Activated CD8-positive, alpha-beta memory T cell treated with anti-CD3 and anti-CD28 coated beads for 24 hours (primary cell): ENCODE data around the gene DESI2.

Experiments used
- DNase-seq: peaks from one replicate; pipeline ENCODE4 v3.0.0-alpha.2; 2020

DESI2 gene

GRCh38 chr1:244652623-244653438 lies at the start of gene DESI2:
DESI2 (plus strand) TSS chr1:244653126; CDS start chr1:244653314, 188 bp downstream.
- DNase-seq = peak; percentile 97

- no peak for DNase-seq
Observed at GRCh38 chr1:244603498-244603897, 49.4 kb upstream of the DESI2 start.

GRCh38 chr1:244605835-244606370 lies 47.0 kb upstream of the DESI2 start:
- no peak for DNase-seq

GRCh38 chr1:244614113-244614836 lies 38.7 kb upstream of the DESI2 start:
- no peak for DNase-seq

GRCh38 chr1:244614879-244615278 lies 38.0 kb upstream of the DESI2 start:
- DNase-seq = no peak

- DNase-seq = no peak
Observed at GRCh38 chr1:244615301-244615700, 37.6 kb upstream of the DESI2 start.

GRCh38 chr1:244626709-244627108 lies 26.2 kb upstream of the DESI2 start:
- DNase-seq = no peak

- no peak for DNase-seq
Observed at GRCh38 chr1:244628789-244629188, 24.1 kb upstream of the DESI2 start.

GRCh38 chr1:244633140-244633539 lies 19.8 kb upstream of the DESI2 start:
- no peak for DNase-seq

GRCh38 chr1:244634546-244634945 lies 18.4 kb upstream of the DESI2 start:
- no peak for DNase-seq

GRCh38 chr1:244636488-244637259 lies 16.3 kb upstream of the DESI2 start:
- DNase-seq = no peak

GRCh38 chr1:244639561-244639960 lies 13.4 kb upstream of the DESI2 start:
- DNase-seq = no peak

GRCh38 chr1:244640917-244641316 lies 12.0 kb upstream of the DESI2 start:
- DNase-seq = no peak

GRCh38 chr1:244642526-244642925 lies 10.4 kb upstream of the DESI2 start:
- no peak for DNase-seq

GRCh38 chr1:244642988-244643387 lies 9.9 kb upstream of the DESI2 start:
- no peak for DNase-seq

GRCh38 chr1:244645414-244645813 lies 7.5 kb upstream of the DESI2 start:
- DNase-seq = no peak

- no peak for DNase-seq
Observed at GRCh38 chr1:244645890-244646289, 7.0 kb upstream of the DESI2 start.

- DNase-seq = no peak
Observed at GRCh38 chr1:244647819-244648218, 5.1 kb upstream of the DESI2 start.

GRCh38 chr1:244651956-244652622 lies 837 bp upstream of the DESI2 start:
- DNase-seq = no peak

GRCh38 chr1:244653439-244654107 lies 647 bp downstream of the DESI2 start:
- peak; percentile 70 for DNase-seq

GRCh38 chr1:244654108-244655038 lies 1.4 kb downstream of the DESI2 start:
- DNase-seq = no peak
